ENCODE data around the gene RANBP3. TPM values are rescaled to one million over a fixed set of nuclear protein-coding genes. Genes with fewer than 3 reads are reported as not detected.

The RANBP3 gene
- total RNA-seq, 2 donors from 2014 or later, result 77.4 to 81.4 TPM

GRCh38 chr19:6020166-6020882 is 42.4 kb upstream of the RANBP3 start:
- no peak for DNase-seq
- no peaks in the 10 kb centered on the region for H3K36me3 ChIP-seq (ENCODE audit: control insufficient read depth, insufficient read depth, low read length)
- TF ChIP-seq CTCF (conservative IDR thresholded peaks at IDR 0.05), result no peak
- Mint-ChIP-seq H3K36me3 (ENCODE audit: low read depth) (no peaks in the 10 kb centered on the region), H3K9me3 (no peaks in the 10 kb centered on the region), H3K4me1 (peaks cover 6% of the 10 kb centered on the region), H3K4me3 (no peak overlapping the region), H3K27me3 (ENCODE audit: insufficient read depth) (peaks cover 13% of the 10 kb centered on the region), H3K27ac (no peak overlapping the region)
- no peak overlapping the region for H3K4me3 ChIP-seq (ENCODE audit: low read length)
- H3K9ac ChIP-seq (ENCODE audit: extremely low read depth, low read length, poor library complexity, severe bottlenecking), result no peak overlapping the region
- no peaks in the 10 kb centered on the region for H3K27me3 ChIP-seq (ENCODE audit: control insufficient read depth, insufficient read depth, low read length, poor library complexity, severe bottlenecking)
- no peaks in the 10 kb centered on the region for H3K9me3 ChIP-seq (ENCODE audit: control insufficient read depth, low read length)
- peaks cover 2% of the 10 kb centered on the region for H3K4me1 ChIP-seq (ENCODE audit: control insufficient read depth, insufficient read depth, low read length)
- WGBS, 2 experiments (ENCODE audit: insufficient coverage in 1 of 2, insufficient read length in 1 of 2), result 92 to 93% methylated on average over 15 to 20 of the region's 20 CpGs
- no peak overlapping the region for H3K27ac ChIP-seq (ENCODE audit: low read depth, low read length)

GRCh38 chr19:6018786-6019185 is 40.8 kb upstream of the RANBP3 start:
- DNase-seq, result peak; percentile 90

GRCh38 chr19:6017576-6017975 is 39.6 kb upstream of the RANBP3 start:
- H3K27me3 Mint-ChIP-seq (ENCODE audit: insufficient read depth), result peaks cover 12% of the 10 kb centered on the region
- no peaks in the 10 kb centered on the region for H3K9me3 Mint-ChIP-seq
- no peak overlapping the region for H3K9ac ChIP-seq (ENCODE audit: extremely low read depth, low read length, poor library complexity, severe bottlenecking)
- peaks cover 6% of the 10 kb centered on the region for H3K4me1 Mint-ChIP-seq
- H3K27ac ChIP-seq (ENCODE audit: low read depth, low read length), result no peak overlapping the region
- no peaks in the 10 kb centered on the region for H3K9me3 ChIP-seq (ENCODE audit: control insufficient read depth, low read length)
- no peaks in the 10 kb centered on the region for H3K36me3 Mint-ChIP-seq (ENCODE audit: low read depth)
- H3K27ac Mint-ChIP-seq, result no peak overlapping the region
- TF ChIP-seq CTCF (conservative IDR thresholded peaks at IDR 0.05), result no peak
- peaks cover 2% of the 10 kb centered on the region for H3K4me1 ChIP-seq (ENCODE audit: control insufficient read depth, insufficient read depth, low read length)
- no peak overlapping the region for H3K4me3 ChIP-seq (ENCODE audit: low read length)
- no peak for DNase-seq
- WGBS, 2 experiments (ENCODE audit: insufficient coverage in 1 of 2, insufficient read length in 1 of 2), result 87 to 93% methylated on average over 6 to 9 of the region's 11 CpGs
- H3K36me3 ChIP-seq (ENCODE audit: control insufficient read depth, insufficient read depth, low read length), result no peaks in the 10 kb centered on the region
- no peak overlapping the region for H3K4me3 Mint-ChIP-seq
- no peaks in the 10 kb centered on the region for H3K27me3 ChIP-seq (ENCODE audit: control insufficient read depth, insufficient read depth, low read length, poor library complexity, severe bottlenecking)

More at GRCh38 chr19:6018786-6019185, 40.8 kb upstream of the RANBP3 start:
- Mint-ChIP-seq H3K9me3 (no peaks in the 10 kb centered on the region), H3K36me3 (ENCODE audit: low read depth) (no peaks in the 10 kb centered on the region), H3K27ac (no peak overlapping the region), H3K27me3 (ENCODE audit: insufficient read depth) (peaks cover 12% of the 10 kb centered on the region), H3K4me1 (peaks cover 6% of the 10 kb centered on the region), H3K4me3 (no peak overlapping the region)
- H3K9me3 ChIP-seq (ENCODE audit: control insufficient read depth, low read length), result no peaks in the 10 kb centered on the region
- no peaks in the 10 kb centered on the region for H3K27me3 ChIP-seq (ENCODE audit: control insufficient read depth, insufficient read depth, low read length, poor library complexity, severe bottlenecking)
- peaks cover 2% of the 10 kb centered on the region for H3K4me1 ChIP-seq (ENCODE audit: control insufficient read depth, insufficient read depth, low read length)
- H3K4me3 ChIP-seq (ENCODE audit: low read length), result no peak overlapping the region
- H3K9ac ChIP-seq (ENCODE audit: extremely low read depth, low read length, poor library complexity, severe bottlenecking), result no peak overlapping the region
- H3K27ac ChIP-seq (ENCODE audit: low read depth, low read length), result no peak overlapping the region
- 52 to 66% methylated on average over 6 to 10 of the region's 10 CpGs for WGBS, 2 experiments (ENCODE audit: insufficient coverage in 1 of 2, insufficient read length in 1 of 2)
- no peaks in the 10 kb centered on the region for H3K36me3 ChIP-seq (ENCODE audit: control insufficient read depth, insufficient read depth, low read length)
- TF ChIP-seq CTCF (conservative IDR thresholded peaks at IDR 0.05), result peak; percentile 71

All from endodermal cell (in vitro differentiated cells).